Measurements from ENCODE around the gene PRKAB1. TPM values are rescaled to one million over a fixed set of nuclear protein-coding genes. Genes with fewer than 3 reads are reported as not detected.

PRKAB1 gene
- total RNA-seq, 2 donors from 2014 or later, result 19.0 to 31.9 TPM

- no peak for TF ChIP-seq CTCF (IDR thresholded peaks at IDR 0.05)
- Histone ChIP-seq H3K27me3 (replicated peaks; ENCODE audit: insufficient read depth) (no peaks in the 10 kb centered on the region), H3K4me3 (no peak overlapping the region), H3K4me1 (ENCODE audit: control insufficient read depth in 1 of 2, low read depth in 2 of 2) (no peaks in the 10 kb centered on the region), H3K36me3 (no peaks in the 10 kb centered on the region), H3K27ac (no peak overlapping the region), H3K9me3 (no peaks in the 10 kb centered on the region)
- ATAC-seq (ENCODE audit: insufficient number of reproducible peaks, low FRiP score, low read depth) (no peak), DNase-seq (ENCODE audit: low spot score) (no peak)
Observed at GRCh38 chr12:119687406-119687805, 19.5 kb downstream of the PRKAB1 start.

- H3K4me1 ChIP-seq (ENCODE audit: control insufficient read depth in 1 of 2, low read depth in 2 of 2), result no peaks in the 10 kb centered on the region
- no peaks in the 10 kb centered on the region for H3K27me3 ChIP-seq (replicated peaks; ENCODE audit: insufficient read depth)
- H3K36me3 ChIP-seq, result no peaks in the 10 kb centered on the region
- no peak overlapping the region for H3K27ac ChIP-seq
- DNase-seq (ENCODE audit: low spot score) (no peak), ATAC-seq (ENCODE audit: insufficient number of reproducible peaks, low FRiP score, low read depth) (no peak)
- TF ChIP-seq CTCF (IDR thresholded peaks at IDR 0.05), result no peak
- no peaks in the 10 kb centered on the region for H3K9me3 ChIP-seq
- H3K4me3 ChIP-seq, result no peak overlapping the region
Observed at GRCh38 chr12:119687879-119688278, 19.9 kb downstream of the PRKAB1 start.

- no peaks in the 10 kb centered on the region for H3K36me3 ChIP-seq
- no peak for TF ChIP-seq CTCF (IDR thresholded peaks at IDR 0.05)
- ATAC-seq (ENCODE audit: insufficient number of reproducible peaks, low FRiP score, low read depth), result no peak
- DNase-seq (ENCODE audit: low spot score), result no peak
- H3K27me3 ChIP-seq (replicated peaks; ENCODE audit: insufficient read depth), result no peaks in the 10 kb centered on the region
- H3K4me1 ChIP-seq (ENCODE audit: control insufficient read depth in 1 of 2, low read depth in 2 of 2), result peaks cover 0 to 4% of the 10 kb centered on the region in 2 donors
- no peaks in the 10 kb centered on the region for H3K9me3 ChIP-seq
- H3K27ac ChIP-seq, result no peak overlapping the region
- H3K4me3 ChIP-seq, result no peak overlapping the region
Observed at GRCh38 chr12:119689935-119690500, 22.1 kb downstream of the PRKAB1 start.

GRCh38 chr12:119691202-119691810 is 23.4 kb downstream of the PRKAB1 start:
- no peak for TF ChIP-seq CTCF (IDR thresholded peaks at IDR 0.05)
- Histone ChIP-seq H3K27me3 (replicated peaks; ENCODE audit: insufficient read depth) (no peaks in the 10 kb centered on the region), H3K9me3 (no peaks in the 10 kb centered on the region), H3K27ac (no peak overlapping the region), H3K4me3 (no peak overlapping the region), H3K4me1 (ENCODE audit: control insufficient read depth in 1 of 2, low read depth in 2 of 2) (peaks cover 0 to 4% of the 10 kb centered on the region in 2 donors), H3K36me3 (no peaks in the 10 kb centered on the region)
- ATAC-seq (ENCODE audit: insufficient number of reproducible peaks, low FRiP score, low read depth) (no peak), DNase-seq (ENCODE audit: low spot score) (no peak)

GRCh38 chr12:119692410-119692809 is 24.5 kb downstream of the PRKAB1 start:
- ATAC-seq (ENCODE audit: insufficient number of reproducible peaks, low FRiP score, low read depth) (no peak), DNase-seq (ENCODE audit: low spot score) (no peak)
- no peak overlapping the region for H3K27ac ChIP-seq
- peaks cover 0 to 4% of the 10 kb centered on the region in 2 donors for H3K4me1 ChIP-seq (ENCODE audit: control insufficient read depth in 1 of 2, low read depth in 2 of 2)
- H3K27me3 ChIP-seq (replicated peaks; ENCODE audit: insufficient read depth), result no peaks in the 10 kb centered on the region
- H3K36me3 ChIP-seq, result no peaks in the 10 kb centered on the region
- no peak for TF ChIP-seq CTCF (IDR thresholded peaks at IDR 0.05)
- no peaks in the 10 kb centered on the region for H3K9me3 ChIP-seq
- no peak overlapping the region for H3K4me3 ChIP-seq

Data from thoracic aorta (tissue), 2 donors.